HCT116 (cell line): ENCODE measurements around the gene POLR1A. TPM values are rescaled to one million over a fixed set of nuclear protein-coding genes. Genes with fewer than 3 reads are reported as not detected.

Experiments used
- ATAC-seq: fragments of 200-7000 bp; cut with Tn5 transposase; 2 replicates; pipeline ENCODE4 v1.9.1; 2020; ENCODE audit warnings: mild to moderate bottlenecking, moderate library complexity
- BruUV-seq: library from RNA; stranded (reverse); fragments of 400-500 nt; replicated peaks from 2 replicates; lab custom pipeline; 2021; lab: Mats Ljungman, UMichigan
- CTCF ChIA-PET: fragments of 300-600 bp; sonication (Branson Sonifier 250); formaldehyde crosslinking; loops from one replicate; lab custom pipeline; 2021; ENCODE audit warnings: antibody characterized with exemption; lab: Charles Lee
- POLR2A ChIA-PET: fragments of 300-600, 350-600 bp; sonication (Branson Sonifier 250); formaldehyde crosslinking; loops from one replicate; lab custom pipeline; 2021; ENCODE audit warnings: antibody characterized with exemption; lab: Charles Lee
- RAD21 ChIA-PET, 2 experiments: fragments of 300-600 bp; sonication (Branson Sonifier 250); formaldehyde crosslinking; loops; one replicate each; lab custom pipeline; 2023; ENCODE audit warnings: low total read pairs in 2 of 2; ENCODE audit not compliant: uncharacterized antibody in 2 of 2, unreplicated experiment in 2 of 2, low non-redundant PET in 1 of 2; lab: Charles Lee
- DNase-seq: peaks from one replicate; pipeline ENCODE4 v3.0.0-alpha.2; 2010; ENCODE audit warnings: low read depth, low spot score
- H2AFZ ChIP-seq: fragments of 200-600 bp; shearing (Covaris generic), sonication (generic); 2 replicates; pipeline ENCODE4 v1.6.1; 2017; ENCODE audit warnings: low read depth, mixed run types, mixed read lengths, antibody characterized with exemption, low read length; ENCODE audit not compliant: poor library complexity, severe bottlenecking
- H3K27ac ChIP-seq: 2 replicates; pipeline ENCODE4 v1.5.1; 2012; ENCODE audit warnings: low read depth, low read length
- H3K27me3 ChIP-seq: fragments of 200-600 bp; sonication (generic); 2 replicates; pipeline ENCODE4 v1.6.1; 2016; ENCODE audit warnings: mixed run types, low read length, mixed read lengths; ENCODE audit not compliant: insufficient read depth
- H3K36me3 ChIP-seq, 2 experiments: fragments of 200-500 bp in 1 of 2; fragments of 200-600 bp in 1 of 2; sonication (Bioruptor generic) in 1 of 2; sonication (generic) in 1 of 2; 2 replicates each; pipeline versions ENCODE4 v1.5.1 to v1.6.1; 2014 to 2016; ENCODE audit warnings: low read length in 2 of 2, inconsistent platforms in 1 of 2, mixed read lengths in 1 of 2, mixed run types in 1 of 2; ENCODE audit not compliant: insufficient read depth in 2 of 2, control insufficient read depth in 1 of 2
- H3K4me1 ChIP-seq, 2 experiments: fragments of 200-600 bp in 1 of 2; sonication (generic) in 1 of 2; 2 replicates each; pipeline versions ENCODE4 v1.5.1 to v1.6.1; 2012 to 2017; ENCODE audit warnings: low read length in 2 of 2, inconsistent platforms in 1 of 2, mild to moderate bottlenecking in 1 of 2, mixed read lengths in 1 of 2, mixed run types in 1 of 2, moderate library complexity in 1 of 2; ENCODE audit not compliant: insufficient read depth in 2 of 2, control insufficient read depth in 1 of 2
- H3K4me2 ChIP-seq: fragments of 200-600 bp; sonication (generic); 2 replicates; pipeline ENCODE4 v1.6.1; 2017; ENCODE audit warnings: mixed run types, low read length, mixed read lengths
- H3K4me3 ChIP-seq, 2 experiments: fragments of 200-600 bp in 1 of 2; sonication (generic) in 1 of 2; replicated peaks in 1 of 2; 2 replicates each; pipeline ENCODE4 v1.5.1; 2011 to 2016; ENCODE audit warnings: low read length in 2 of 2, control low read depth in 1 of 2, low read depth in 1 of 2, mild to moderate bottlenecking in 1 of 2, mixed read lengths in 1 of 2, mixed run types in 1 of 2
- H3K79me2 ChIP-seq: fragments of 200-600 bp; sonication (generic); 2 replicates; pipeline ENCODE4 v1.6.1; 2017; ENCODE audit warnings: mild to moderate bottlenecking, mixed run types, low read length, moderate library complexity, mixed read lengths; ENCODE audit not compliant: insufficient read depth
- H3K9ac ChIP-seq: fragments of 200-600 bp; sonication (generic); 2 replicates; pipeline ENCODE4 v1.6.1; 2016; ENCODE audit warnings: low read length, mixed read lengths
- H3K9me2 ChIP-seq: fragments of 200-600 bp; sonication (generic), shearing (Covaris generic); 2 replicates; pipeline ENCODE4 v1.6.1; 2017; ENCODE audit warnings: mixed run types, mild to moderate bottlenecking, moderate library complexity; ENCODE audit not compliant: insufficient read depth
- H3K9me3 ChIP-seq, 2 experiments: fragments of 200-500 bp in 1 of 2; fragments of 200-600 bp in 1 of 2; sonication (Bioruptor generic) in 1 of 2; sonication (generic) in 1 of 2; 2 replicates each; pipeline ENCODE4 v1.6.1; 2014 to 2017; ENCODE audit warnings: low read length in 2 of 2, mixed read lengths in 2 of 2, inconsistent platforms in 1 of 2, low read depth in 1 of 2, mild to moderate bottlenecking in 1 of 2, mixed run types in 1 of 2, moderate library complexity in 1 of 2; ENCODE audit not compliant: control insufficient read depth in 1 of 2, insufficient read depth in 1 of 2
- H4K20me1 ChIP-seq: fragments of 200-600 bp; sonication (generic), shearing (Covaris generic); 2 replicates; pipeline ENCODE4 v1.6.1; 2017; ENCODE audit warnings: mixed run types, mild to moderate bottlenecking, moderate library complexity; ENCODE audit not compliant: insufficient read depth
- CBX3 ChIP-seq: IDR thresholded peaks from 2 replicates; pipeline ENCODE4 v1.6.1; 2012; ENCODE audit warnings: low read depth
- ELF1 ChIP-seq: IDR thresholded peaks from 2 replicates; pipeline ENCODE4 v1.6.1; 2012; ENCODE audit warnings: low read depth, borderline replicate concordance
- EZH2 ChIP-seq: fragments of 200-600 bp; sonication (generic); IDR thresholded peaks from 2 replicates; pipeline ENCODE4 v1.6.1; 2017; ENCODE audit warnings: antibody characterized with exemption, mixed run types
- POLR2A ChIP-seq: IDR thresholded peaks from 2 replicates; pipeline ENCODE4 v1.7.0; 2011; ENCODE audit warnings: borderline replicate concordance; ENCODE audit not compliant: insufficient read depth, insufficient read length; ENCODE audit errors: extremely low read depth
- POLR2AphosphoS5 ChIP-seq: IDR thresholded peaks from 2 replicates; pipeline ENCODE4 v1.6.1; 2011; ENCODE audit warnings: mild to moderate bottlenecking, low read depth, low read length, moderate library complexity
- SIN3A ChIP-seq: IDR thresholded peaks from 2 replicates; pipeline ENCODE4 v1.6.1; 2012; ENCODE audit warnings: low read depth
- SRF ChIP-seq: IDR thresholded peaks from 2 replicates; pipeline ENCODE4 v1.6.1; 2012; ENCODE audit warnings: low read depth
- intact Hi-C: fragments of 100-400 bp; cut with micrococcal nuclease; formaldehyde crosslinking; loops from 2 replicates; pipeline ENCODE4 v1.10.0; 2022
- total RNA-seq: library from RNA; stranded (reverse); gene quantifications from one replicate; pipeline ENCODE4 v1.2.1, GENCODE V29; 2021; ENCODE audit not compliant: unreplicated experiment

Gene POLR1A
- total RNA-seq, 1 experiment from 2014 or later, result 46.6 TPM

- Histone ChIP-seq H3K4me3 (no peak overlapping the region), H3K9me3 (no peaks in the 10 kb centered on the region), H3K36me3 (peaks cover 69 to 83% of the 10 kb centered on the region in 2 experiments), H3K9ac (no peak overlapping the region), H3K27ac (no peak overlapping the region), H2AFZ (no peak overlapping the region), H4K20me1 (no peaks in the 10 kb centered on the region), H3K4me1 (no peaks in the 10 kb centered on the region), H3K79me2 (no peaks in the 10 kb centered on the region), H3K27me3 (no peaks in the 10 kb centered on the region), H3K4me2 (no peak overlapping the region), H3K9me2 (no peaks in the 10 kb centered on the region)
- DNase-seq, result no peak
- intact Hi-C loops, result no loop called here
- no peak for ATAC-seq
- no TSS peak for BruUV-seq
- POLR2A ChIA-PET, result no interaction called here
- no peak for TF ChIP-seq ELF1
- no peak for TF ChIP-seq SRF
- TF ChIP-seq CBX3, result no peak
- no peak for TF ChIP-seq SIN3A
- RAD21 ChIA-PET, result no interaction called here
- CTCF ChIA-PET, result no interaction called here
Observed at GRCh38 chr2:86134709-86135108, 29.0 kb upstream of the POLR1A start.

DNA sequence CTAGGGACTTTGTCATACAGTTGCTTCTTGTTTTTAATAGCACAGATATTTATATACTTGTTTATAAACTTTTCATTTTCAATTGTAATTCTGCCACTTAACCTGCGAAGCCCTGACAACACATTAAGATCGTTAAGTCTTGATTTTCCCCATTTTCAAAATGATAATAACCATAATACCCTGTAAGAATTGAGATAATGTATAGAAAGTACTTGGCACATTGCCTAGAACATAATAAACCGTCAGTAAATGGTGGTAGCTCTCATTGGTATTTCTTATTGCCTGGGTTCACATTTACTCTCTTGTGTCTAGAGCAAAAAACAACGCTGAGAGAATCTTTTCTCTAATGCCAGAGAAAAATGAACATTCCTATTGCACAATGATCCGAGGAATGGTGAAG, 19.0 kb upstream of the POLR1A start:
- no peak overlapping the region for H3K4me3 ChIP-seq
- no peak overlapping the region for H3K4me2 ChIP-seq
- intact Hi-C loops, result no loop called here
- no peaks in the 10 kb centered on the region for H3K9me2 ChIP-seq
- ATAC-seq, result no peak
- H3K9ac ChIP-seq, result no peak overlapping the region
- ChIA-PET POLR2A (no interaction called here), CTCF (no interaction called here), RAD21 (no interaction called here)
- H3K9me3 ChIP-seq, result no peaks in the 10 kb centered on the region
- no TSS peak for BruUV-seq
- H4K20me1 ChIP-seq, result 0 out of 2 replicates have a peak, but pooled peaks cover 3% of the 10 kb centered on the region
- no peak for TF ChIP-seq POLR2A
- TF ChIP-seq EZH2, result no peak
- TF ChIP-seq POLR2AphosphoS5, result no peak
- no peak for TF ChIP-seq ELF1
- DNase-seq, result no peak
- no peak overlapping the region for H3K27ac ChIP-seq
- H3K4me1 ChIP-seq, result no peaks in the 10 kb centered on the region
- H3K27me3 ChIP-seq, result no peaks in the 10 kb centered on the region
- H3K36me3 ChIP-seq, result peaks cover 75 to 79% of the 10 kb centered on the region in 2 experiments
- H2AFZ ChIP-seq, result no peak overlapping the region
- H3K79me2 ChIP-seq, result peaks cover 46% of the 10 kb centered on the region; the same call in 1 of the 2 replicates
